Vagina (tissue), 2 donors: ENCODE data around the gene TBC1D4.

ENCODE experiments used
- POLR2A ChIP-seq, 2 donors: fragments of 450-650 bp; IDR thresholded peaks; one replicate each; pipeline ENCODE4 v1.6.1; 2017; ENCODE audit warnings: antibody characterized with exemption in 2 of 2, mild to moderate bottlenecking in 2 of 2, moderate library complexity in 2 of 2
- TF ChIP-seq, protein P1 (sequence below), 3 experiments: fragments of 450-650 bp in 2 of 3; fragments of 200-600 bp in 1 of 3; sonication (generic) in 1 of 3; IDR thresholded peaks; one replicate each; pipeline ENCODE4 v1.5.1; 2017 to 2019; ENCODE audit warnings: antibody characterized with exemption in 3 of 3, mild to moderate bottlenecking in 2 of 3, moderate library complexity in 2 of 3

DNA sequence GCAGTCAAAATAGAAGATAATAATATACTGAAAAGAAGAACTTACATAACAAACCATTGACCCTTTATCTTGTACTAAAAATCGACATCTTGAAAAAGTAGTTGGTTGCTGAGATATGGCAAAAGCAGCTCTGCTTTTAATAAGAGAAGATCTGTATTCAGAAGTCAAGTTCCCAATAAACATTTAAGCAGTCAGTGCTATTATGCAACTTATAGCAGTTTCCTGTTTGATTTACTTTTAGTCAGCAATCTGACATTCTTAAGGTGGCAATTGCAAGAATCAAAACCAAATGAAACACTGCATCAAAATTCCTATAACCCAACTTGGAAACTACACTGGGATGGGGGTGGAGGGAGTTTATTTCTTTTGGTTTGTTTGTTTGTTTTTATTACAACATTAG lies 165.5 kb downstream of the TBC1D4 start:
- TF ChIP-seq, protein P1, sequence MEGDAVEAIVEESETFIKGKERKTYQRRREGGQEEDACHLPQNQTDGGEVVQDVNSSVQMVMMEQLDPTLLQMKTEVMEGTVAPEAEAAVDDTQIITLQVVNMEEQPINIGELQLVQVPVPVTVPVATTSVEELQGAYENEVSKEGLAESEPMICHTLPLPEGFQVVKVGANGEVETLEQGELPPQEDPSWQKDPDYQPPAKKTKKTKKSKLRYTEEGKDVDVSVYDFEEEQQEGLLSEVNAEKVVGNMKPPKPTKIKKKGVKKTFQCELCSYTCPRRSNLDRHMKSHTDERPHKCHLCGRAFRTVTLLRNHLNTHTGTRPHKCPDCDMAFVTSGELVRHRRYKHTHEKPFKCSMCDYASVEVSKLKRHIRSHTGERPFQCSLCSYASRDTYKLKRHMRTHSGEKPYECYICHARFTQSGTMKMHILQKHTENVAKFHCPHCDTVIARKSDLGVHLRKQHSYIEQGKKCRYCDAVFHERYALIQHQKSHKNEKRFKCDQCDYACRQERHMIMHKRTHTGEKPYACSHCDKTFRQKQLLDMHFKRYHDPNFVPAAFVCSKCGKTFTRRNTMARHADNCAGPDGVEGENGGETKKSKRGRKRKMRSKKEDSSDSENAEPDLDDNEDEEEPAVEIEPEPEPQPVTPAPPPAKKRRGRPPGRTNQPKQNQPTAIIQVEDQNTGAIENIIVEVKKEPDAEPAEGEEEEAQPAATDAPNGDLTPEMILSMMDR (IDR thresholded peaks at IDR 0.05): no peak
- TF ChIP-seq POLR2A (IDR thresholded peaks at IDR 0.05): no peak
